ENCODE measurements around the gene CLIC3.

- TF ChIP-seq CTCF (IDR thresholded peaks at IDR 0.05) (no peak), POLR2AphosphoS5 (IDR thresholded peaks at IDR 0.05) (no peak), EP300 (IDR thresholded peaks at IDR 0.05; ENCODE audit: low read depth) (no peak)
These were observed 38.5 kb downstream of the CLIC3 start for GRCh38 chr9:136957901-136958300.
